Glomerular endothelial cell (primary cell): ENCODE results near the gene DMRTB1. TPM values are rescaled to one million over a fixed set of nuclear protein-coding genes. Genes with fewer than 3 reads are reported as not detected.

Experiments used
- DNase-seq: peaks from one replicate; pipeline ENCODE4 v3.0.0-alpha.2; 2011; ENCODE audit warnings: low read depth, low spot score; ENCODE audit errors: extremely low read depth
- total RNA-seq: library from RNA; depleted of rRNA; stranded (reverse); fragments of >200 nt; gene quantifications from 2 replicates; pipeline ENCODE4 v1.2.3, GENCODE V29; 2015

Gene DMRTB1
- total RNA-seq, 1 donor from 2014 or later = not detected

GRCh38 chr1:53462769-53463501 lies 3.7 kb downstream of the DMRTB1 start:
- DNase-seq = no peak

- DNase-seq = no peak
These were observed 5.0 kb downstream of the DMRTB1 start for GRCh38 chr1:53463961-53464899.

DNA sequence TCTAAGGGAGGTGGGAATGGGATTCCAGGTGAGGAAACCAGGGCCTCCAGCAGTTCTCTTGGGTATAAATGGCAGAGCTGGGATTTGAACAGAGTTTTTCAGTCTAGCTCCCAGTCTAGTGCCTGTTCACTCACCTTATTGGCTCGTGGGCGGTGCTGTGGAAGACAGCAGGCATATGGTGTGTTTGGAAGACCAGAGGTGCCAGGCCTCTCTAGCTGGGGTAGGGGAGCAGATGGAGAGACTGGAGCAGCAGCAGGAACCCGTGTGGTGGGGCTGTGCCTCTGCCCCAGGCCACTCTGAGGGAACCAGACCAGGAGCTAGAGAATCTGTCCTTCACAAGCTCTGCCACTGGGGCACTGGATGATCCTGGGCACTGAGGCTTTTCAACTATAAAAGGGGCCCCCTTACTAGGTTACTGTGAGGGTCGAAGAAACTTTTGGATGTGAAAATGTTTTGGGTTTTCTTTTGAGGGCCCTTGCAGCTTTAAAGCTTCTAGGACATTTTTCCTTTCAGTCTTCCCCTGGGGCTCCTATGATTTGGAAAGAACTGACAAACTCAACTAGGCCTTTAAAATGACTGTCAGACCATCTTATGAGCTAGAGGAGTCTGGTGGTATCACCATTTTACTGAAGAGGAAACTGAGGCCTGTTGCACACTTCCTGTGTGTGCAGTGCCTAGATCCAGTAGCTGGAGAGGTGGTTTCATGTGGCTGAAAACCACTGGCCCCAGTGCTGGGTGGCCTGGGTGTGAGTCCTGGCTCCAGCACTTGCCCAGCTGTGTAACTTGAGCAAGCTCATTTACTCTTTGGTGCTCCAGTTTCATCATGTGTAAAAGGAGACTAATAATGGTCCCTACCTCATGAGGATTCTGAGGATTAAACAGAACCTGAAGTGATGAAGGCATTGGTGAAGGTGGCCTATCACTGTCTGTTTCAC lies 6.1 kb downstream of the DMRTB1 start:
- DNase-seq = no peak

GRCh38 chr1:53467391-53467790 lies 8.2 kb downstream of the DMRTB1 start:
- no peak for DNase-seq

- DNase-seq = no peak
These were observed 9.2 kb downstream of the DMRTB1 start for GRCh38 chr1:53468374-53468773.

DNA sequence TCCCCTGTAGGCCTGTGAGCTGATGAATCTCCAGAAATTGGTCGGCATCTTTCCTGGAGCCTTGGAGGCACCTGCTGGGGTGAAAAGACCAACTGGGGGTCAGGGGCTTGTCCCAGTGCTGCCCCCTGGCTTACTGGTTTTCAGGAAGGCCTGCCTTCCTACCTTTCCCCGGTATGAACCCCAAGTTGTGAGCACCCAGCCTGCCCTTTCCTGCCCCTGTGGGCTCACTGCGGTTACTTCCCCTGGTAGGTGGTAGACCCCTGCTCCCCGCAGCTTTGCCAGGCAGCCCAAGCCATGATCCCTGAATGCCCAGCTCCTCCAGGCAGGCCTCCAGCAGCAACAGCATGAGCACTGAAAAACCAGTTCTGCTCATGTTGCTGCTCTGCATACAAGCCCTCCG lies 10.2 kb downstream of the DMRTB1 start:
- no peak for DNase-seq

- DNase-seq = no peak
These were observed 11.0 kb downstream of the DMRTB1 start for GRCh38 chr1:53470155-53470554.

DNA sequence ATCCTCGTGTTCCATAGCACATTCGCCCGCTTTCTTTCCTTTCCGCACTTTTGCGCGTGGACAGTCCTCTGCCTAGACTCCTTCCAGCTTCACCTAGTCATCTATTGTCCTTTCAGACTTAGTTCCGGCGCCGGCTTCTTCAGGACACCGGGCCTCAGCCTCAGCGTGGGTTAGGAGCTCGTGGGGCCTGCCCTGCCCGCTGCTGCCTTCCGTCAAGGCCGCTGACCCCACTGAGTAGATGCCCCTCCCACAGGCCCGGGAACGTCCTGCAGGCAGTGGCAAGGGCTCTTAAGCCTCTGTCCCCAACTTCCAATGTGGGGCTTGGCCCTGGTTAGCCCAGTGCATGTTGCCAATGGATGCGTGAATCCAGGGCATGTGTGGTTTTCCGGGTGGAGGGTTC lies 11.4 kb downstream of the DMRTB1 start:
- no peak for DNase-seq

- no peak for DNase-seq
These were observed 11.8 kb downstream of the DMRTB1 start for GRCh38 chr1:53471000-53471399.

DNA sequence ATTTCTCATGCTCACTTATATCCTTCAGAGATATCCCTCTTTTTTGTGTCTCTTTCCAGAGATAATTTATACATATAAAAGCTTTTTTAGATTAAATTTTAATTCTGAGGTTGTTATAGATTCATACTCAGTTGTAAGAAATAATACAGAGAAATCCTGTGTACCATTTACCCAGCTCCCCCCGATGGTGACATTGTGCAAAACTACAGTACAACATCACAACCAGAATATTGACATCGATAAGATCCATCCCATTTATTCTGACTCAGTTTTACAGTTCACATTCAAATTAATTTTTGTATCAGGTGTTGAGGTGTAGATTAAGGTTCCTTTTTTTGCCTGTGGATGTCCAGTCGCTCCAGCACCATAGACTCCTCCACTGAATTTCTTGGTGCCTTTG lies 14.3 kb downstream of the DMRTB1 start:
- DNase-seq = no peak

- DNase-seq = no peak
These were observed 16.5 kb downstream of the DMRTB1 start for GRCh38 chr1:53475664-53476063.

GRCh38 chr1:53476579-53476978 lies 17.4 kb downstream of the DMRTB1 start:
- no peak for DNase-seq

GRCh38 chr1:53477651-53478501 lies 18.7 kb downstream of the DMRTB1 start:
- no peak for DNase-seq

- no peak for DNase-seq
These were observed 19.3 kb downstream of the DMRTB1 start for GRCh38 chr1:53478502-53478818.

GRCh38 chr1:53480678-53481077 lies 21.5 kb downstream of the DMRTB1 start:
- no peak for DNase-seq

DNA sequence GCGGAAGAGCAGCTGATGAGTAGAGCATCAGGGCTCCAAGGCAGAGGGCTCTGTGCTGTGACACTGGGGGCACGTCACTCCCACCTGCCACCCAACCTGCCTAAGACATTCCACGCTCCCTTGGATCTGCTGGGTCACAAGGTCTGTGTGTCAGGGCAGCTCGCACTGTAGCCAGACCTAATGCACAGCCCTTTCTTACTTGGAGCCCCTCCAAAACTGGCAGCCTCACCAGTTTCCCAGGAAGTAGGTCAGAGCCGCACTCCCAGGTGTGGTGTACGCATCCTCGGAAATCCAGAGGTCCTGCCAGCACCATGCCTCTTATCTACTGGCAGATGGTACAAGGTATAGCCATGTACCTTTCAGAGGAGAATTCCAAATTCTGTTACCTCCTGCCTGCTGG lies 22.3 kb downstream of the DMRTB1 start:
- DNase-seq = no peak

GRCh38 chr1:53482441-53483153 lies 23.4 kb downstream of the DMRTB1 start:
- no peak for DNase-seq

- DNase-seq = no peak
These were observed 24.0 kb downstream of the DMRTB1 start for GRCh38 chr1:53483170-53483569.

DNA sequence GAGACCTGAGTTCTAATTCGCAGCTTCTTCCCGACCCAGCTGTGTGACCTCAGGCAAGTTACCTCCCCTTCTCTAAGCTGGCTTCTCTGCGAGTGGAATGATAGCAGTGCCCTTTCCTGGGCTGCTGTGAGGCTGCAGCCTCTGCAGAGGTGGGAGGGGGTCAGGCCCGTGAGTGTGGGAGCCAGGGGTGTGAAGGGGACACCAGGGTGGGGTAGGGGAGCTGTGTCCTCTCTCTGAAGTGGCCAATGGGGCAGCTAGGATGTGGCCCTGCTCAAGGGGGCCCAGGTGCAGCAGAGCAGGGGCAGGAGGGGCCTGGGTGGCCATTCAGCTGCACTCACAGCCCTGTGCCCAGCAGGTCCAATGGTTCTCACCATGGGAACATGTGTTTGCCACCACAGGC lies 24.5 kb downstream of the DMRTB1 start:
- no peak for DNase-seq
